SH-SY5Y (cell line): ENCODE results near the gene KRT83.

Experiments used
- GATA2 ChIP-seq: IDR thresholded peaks from 2 replicates; pipeline ENCODE4 v1.6.1; 2011; ENCODE audit warnings: mild to moderate bottlenecking, low read depth, low read length
- GATA3 ChIP-seq: IDR thresholded peaks from 2 replicates; pipeline ENCODE4 v1.6.1; 2011; ENCODE audit warnings: low read depth, mild to moderate bottlenecking, low read length, moderate library complexity

- no peak for TF ChIP-seq GATA2
- TF ChIP-seq GATA3, result no peak
Measured at GRCh38 chr12:52316701-52317100, 4.5 kb downstream of the KRT83 start.
